IMR-90 (cell line): ENCODE data around the gene GPR179. TPM values are rescaled to one million over a fixed set of nuclear protein-coding genes. Genes with fewer than 3 reads are reported as not detected.

Experiments
- ATAC-seq: fragments of 200-7000 bp; cut with Tn5 transposase; 2 replicates; pipeline ENCODE4 v1.9.1; 2020; ENCODE audit warnings: low read depth, mild to moderate bottlenecking, moderate library complexity
- BruUV-seq: library from RNA; stranded (reverse); fragments of 400-500 nt; replicated peaks from 2 replicates; lab custom pipeline; 2021; lab: Mats Ljungman, UMichigan
- CTCF ChIA-PET: fragments of 300-600 bp; formaldehyde crosslinking; extraction: SDS; loops from one replicate; lab custom pipeline; 2021; ENCODE audit warnings: antibody characterized with exemption; lab: Yijun Ruan, JAX
- POLR2A ChIA-PET: fragments of 300-600 bp; sonication (Branson Sonifier 250); formaldehyde crosslinking; loops from one replicate; lab custom pipeline; 2022; ENCODE audit warnings: antibody characterized with exemption; ENCODE audit not compliant: unreplicated experiment; lab: Charles Lee
- DNase-seq: peaks from one replicate; pipeline ENCODE4 v3.0.0; 2013
- H2AFZ ChIP-seq: replicated peaks from 2 replicates; pipeline ENCODE3; 2013; ENCODE audit warnings: low read length, mild to moderate bottlenecking; ENCODE audit not compliant: poor library complexity
- H2AK5ac ChIP-seq: 2 replicates; pipeline ENCODE4 v1.6.1; 2013; ENCODE audit warnings: low read depth, low read length, inconsistent platforms
- H2AK9ac ChIP-seq: replicated peaks from 2 replicates; pipeline ENCODE3; 2013; ENCODE audit warnings: mild to moderate bottlenecking, low read depth, low read length, moderate library complexity; ENCODE audit not compliant: poor library complexity
- H2BK120ac ChIP-seq: 2 replicates; pipeline ENCODE4 v1.6.1; 2013; ENCODE audit warnings: low read depth, low read length, inconsistent platforms
- H2BK15ac ChIP-seq: 3 replicates; pipeline ENCODE4 v1.6.1; 2013; ENCODE audit warnings: low read depth, low read length, inconsistent platforms
- H2BK20ac ChIP-seq: 2 replicates; pipeline ENCODE4 v1.6.1; 2013; ENCODE audit warnings: low read depth, mild to moderate bottlenecking, inconsistent platforms, low read length, moderate library complexity
- H2BK5ac ChIP-seq: 2 replicates; pipeline ENCODE4 v1.6.1; 2013; ENCODE audit warnings: mild to moderate bottlenecking, low read depth, low read length, inconsistent platforms; ENCODE audit not compliant: poor library complexity, severe bottlenecking
- H3K14ac ChIP-seq: replicated peaks from 2 replicates; pipeline ENCODE4 v1.6.1; 2013; ENCODE audit warnings: low read depth, low read length, inconsistent platforms
- H3K18ac ChIP-seq: 2 replicates; pipeline ENCODE4 v1.6.1; 2013; ENCODE audit warnings: low read depth, low read length, control low read depth
- H3K23ac ChIP-seq: 2 replicates; pipeline ENCODE4 v1.6.1; 2013; ENCODE audit warnings: low read depth, low read length, inconsistent platforms
- H3K27ac ChIP-seq: 2 replicates; pipeline ENCODE4 v1.5.1; 2013; ENCODE audit warnings: mild to moderate bottlenecking, control low read depth, low read length; ENCODE audit not compliant: insufficient read depth
- H3K27me3 ChIP-seq: 2 replicates; pipeline ENCODE4 v1.6.1; 2013; ENCODE audit warnings: low read length; ENCODE audit not compliant: control insufficient read depth, insufficient read depth
- H3K36me3 ChIP-seq: 2 replicates; pipeline ENCODE4 v1.6.1; 2013; ENCODE audit warnings: low read length, mixed read lengths; ENCODE audit not compliant: control insufficient read depth, insufficient read depth
- H3K4ac ChIP-seq: 2 replicates; pipeline ENCODE4 v1.6.1; 2013; ENCODE audit warnings: low read depth, low read length, inconsistent platforms
- H3K4me1 ChIP-seq: 2 replicates; pipeline ENCODE4 v1.6.1; 2013; ENCODE audit warnings: low read length, mixed read lengths; ENCODE audit not compliant: control insufficient read depth, insufficient read depth
- H3K4me2 ChIP-seq: 2 replicates; pipeline ENCODE4 v1.6.1; 2013; ENCODE audit warnings: low read depth, mild to moderate bottlenecking, control low read depth, low read length, moderate library complexity
- H3K4me3 ChIP-seq: 2 replicates; pipeline ENCODE4 v1.5.1; 2013; ENCODE audit warnings: low read depth, mild to moderate bottlenecking, control low read depth, low read length, moderate library complexity; ENCODE audit not compliant: insufficient read depth
- H3K56ac ChIP-seq: 2 replicates; pipeline ENCODE4 v1.6.1; 2013; ENCODE audit warnings: low read length, inconsistent platforms; ENCODE audit not compliant: insufficient read depth; ENCODE audit errors: extremely low read depth
- H3K79me1 ChIP-seq, 2 experiments: 2 replicates each; pipeline ENCODE4 v1.6.1; 2013; ENCODE audit warnings: low read length in 2 of 2, inconsistent platforms in 1 of 2, low read depth in 1 of 2
- H3K9ac ChIP-seq: 2 replicates; pipeline ENCODE4 v1.6.1; 2013; ENCODE audit warnings: low read depth, low read length, control low read depth
- H3K9me1 ChIP-seq: 2 replicates; pipeline ENCODE4 v1.6.1; 2013; ENCODE audit warnings: low read length, inconsistent platforms; ENCODE audit not compliant: insufficient read depth
- H3K9me3 ChIP-seq: 2 replicates; pipeline ENCODE4 v1.6.1; 2013; ENCODE audit warnings: low read length; ENCODE audit not compliant: control insufficient read depth, insufficient read depth
- H4K20me1 ChIP-seq: 2 replicates; pipeline ENCODE4 v1.6.1; 2013; ENCODE audit warnings: low read length, inconsistent platforms; ENCODE audit not compliant: insufficient read depth
- H4K5ac ChIP-seq: 2 replicates; pipeline ENCODE4 v1.6.1; 2013; ENCODE audit warnings: mild to moderate bottlenecking, low read depth, low read length, control low read depth
- H4K8ac ChIP-seq, 2 experiments: 2 replicates each; pipeline ENCODE4 v1.6.1; 2013; ENCODE audit warnings: low read depth in 2 of 2, low read length in 2 of 2, control low read depth in 1 of 2, inconsistent platforms in 1 of 2
- H4K91ac ChIP-seq: 2 replicates; pipeline ENCODE4 v1.6.1; 2013; ENCODE audit warnings: low read depth, low read length, inconsistent platforms; ENCODE audit not compliant: insufficient read depth
- CEBPB ChIP-seq: IDR thresholded peaks from 2 replicates; pipeline ENCODE4 v1.6.1; 2012; ENCODE audit warnings: low read depth, low read length, improper control_type of control experiment
- MXI1 ChIP-seq: IDR thresholded peaks from 2 replicates; pipeline ENCODE4 v1.6.1; 2012; ENCODE audit warnings: low read depth, mild to moderate bottlenecking, low read length, moderate library complexity, borderline replicate concordance
- RFX5 ChIP-seq: IDR thresholded peaks from 2 replicates; pipeline ENCODE4 v1.8.0; 2012; ENCODE audit warnings: low read depth, mild to moderate bottlenecking, low read length, moderate library complexity
- SMC3 ChIP-seq: fragments of 150-350 bp; IDR thresholded peaks from 2 replicates; pipeline ENCODE4 v1.6.1; 2016; ENCODE audit warnings: low read depth, mild to moderate bottlenecking, antibody characterized with exemption, low read length, moderate library complexity
- WGBS, 2 experiments: methylation state at CpG; one replicate each; pipeline versions ENCODE4 v1.1.5 to v1.1.7; 2013; ENCODE audit warnings: missing lambda C conversion rate in 2 of 2; ENCODE audit not compliant: insufficient read length in 1 of 2; ENCODE audit errors: extremely low coverage in 2 of 2; 5-methylcytosine and 5-hydroxymethylcytosine counted together
- dilution Hi-C: fragments of 300-500 bp; cut with HindIII; formaldehyde crosslinking; loops from one replicate; pipeline ENCODE4 v1.14.3; 2018; ENCODE audit warnings: low sequenced_read_pairs; ENCODE audit not compliant: unreplicated experiment
- in situ Hi-C: fragments of 300-500 bp; cut with MboI; formaldehyde crosslinking; loops from 3 replicates; pipeline ENCODE4 v1.14.3; 2019; ENCODE audit warnings: low sequenced_read_pairs, inconsistent platforms, mixed read lengths
- intact Hi-C: fragments of 100-400 bp; cut with micrococcal nuclease; formaldehyde crosslinking; loops from 2 replicates; pipeline ENCODE4 v1.10.0; 2022
- polyA plus RNA-seq, 3 experiments: library from polyadenylated mRNA; depleted of rRNA; stranded (reverse); fragments of >200 nt; gene quantifications; 2 replicates each; pipeline ENCODE4 v1.2.3, GENCODE V29; 2012; ENCODE audit warnings: low replicate concordance in 1 of 3
- total RNA-seq: library from RNA; depleted of rRNA; stranded (reverse); fragments of >200 nt; gene quantifications from 2 replicates; pipeline ENCODE4 v1.2.3, GENCODE V29; 2012

Gene GPR179
- total and polyA plus RNA-seq, 2 of the 4 experiments (the other 2 are of a cell fraction), result not detected

GRCh38 chr17:38329808-38330730 lies 13.7 kb downstream of the GPR179 start (continued):
- TF ChIP-seq MXI1, result no peak

GRCh38 chr17:38329284-38329683 lies 14.5 kb downstream of the GPR179 start:
- Histone ChIP-seq H3K4me3 (no peak overlapping the region), H2AK5ac (no peak overlapping the region), H2BK20ac (no peak overlapping the region), H3K4me2 (no peak overlapping the region), H3K23ac (no peak overlapping the region), H3K9me1 (no peaks in the 10 kb centered on the region), H3K4ac (no peak overlapping the region), H4K20me1 (no peaks in the 10 kb centered on the region), H2BK120ac (no peak overlapping the region), H3K9me3 (no peaks in the 10 kb centered on the region), H3K27ac (no peak overlapping the region), H2BK15ac (no peak overlapping the region), H3K4me1 (peaks cover 4% of the 10 kb centered on the region; the same call in 1 of the 2 replicates), H4K8ac (no peak overlapping the region), H3K18ac (no peak overlapping the region), H3K9ac (no peak overlapping the region), H4K5ac (no peak overlapping the region), H2BK5ac (no peak overlapping the region), H3K36me3 (no peaks in the 10 kb centered on the region), H2AK9ac (no peak overlapping the region), H3K14ac (no peak overlapping the region), H3K27me3 (peaks cover 49% of the 10 kb centered on the region), H4K91ac (no peak overlapping the region), H2AFZ (no peak overlapping the region), H3K79me1 (no peaks in the 10 kb centered on the region), H3K56ac (no peak overlapping the region)
- no peak for TF ChIP-seq CEBPB
- no peak for TF ChIP-seq SMC3
- no peak for TF ChIP-seq RFX5
- TF ChIP-seq MXI1, result no peak
- BruUV-seq, result no TSS peak
- ATAC-seq (no peak), DNase-seq (no peak)
- ChIA-PET POLR2A (no interaction called here), CTCF (no interaction called here)
- in situ Hi-C loops, result no loop called here
- dilution Hi-C loops, result no loop called here
- intact Hi-C loops, result no loop called here
- 100% methylated on average over 1 of the region's 7 CpGs; no CpG with 5 or more reads in 1 of the 2 experiments for WGBS, 2 experiments
